HG03196 (cell line): Measurements from ENCODE around the gene TAS2R19.

Source experiments
- ATAC-seq: cut with Tn5 transposase; IDR thresholded peaks from one replicate; pipeline ENCODE4 v1.9.1; 2021; ENCODE audit not compliant: unreplicated experiment

The TAS2R19 gene

DNA sequence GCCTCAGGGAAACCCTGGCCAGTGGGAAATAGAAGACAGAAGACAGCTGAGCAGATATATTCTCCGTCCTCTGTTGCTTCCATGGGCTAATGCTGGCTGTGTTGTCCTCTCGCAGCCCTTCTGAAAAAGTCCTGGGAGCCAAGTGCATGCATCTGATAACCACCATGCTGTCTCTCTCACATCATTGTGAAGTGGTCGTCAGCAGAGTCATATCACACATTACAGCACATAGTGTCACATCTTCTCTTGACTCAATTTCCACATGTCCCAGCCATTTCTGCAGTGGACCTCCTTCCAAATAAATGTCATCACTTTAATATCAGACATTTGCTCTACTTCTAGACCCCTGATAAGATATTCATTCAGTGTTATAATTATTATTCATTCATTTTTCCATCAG, 28.1 kb downstream of the TAS2R19 start:
- ATAC-seq: no peak

DNA sequence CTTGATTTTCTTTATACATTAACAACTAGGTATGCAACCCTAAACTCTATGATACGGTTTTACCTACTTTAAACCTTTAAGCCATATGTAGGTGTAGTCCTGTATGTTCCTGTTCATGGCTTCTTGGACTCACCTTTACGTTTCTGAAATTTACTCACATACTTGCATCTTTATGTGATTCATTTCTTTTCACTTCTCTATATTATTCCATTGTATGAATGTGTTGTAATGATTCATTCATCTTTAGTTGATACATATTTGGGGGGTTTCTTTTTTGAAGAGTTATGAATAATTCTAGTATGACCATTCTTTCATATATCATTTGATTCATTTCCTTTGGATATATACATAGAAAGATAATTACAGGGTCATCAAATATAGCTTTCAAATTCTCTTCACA, 33.3 kb downstream of the TAS2R19 start:
- ATAC-seq: no peak

DNA sequence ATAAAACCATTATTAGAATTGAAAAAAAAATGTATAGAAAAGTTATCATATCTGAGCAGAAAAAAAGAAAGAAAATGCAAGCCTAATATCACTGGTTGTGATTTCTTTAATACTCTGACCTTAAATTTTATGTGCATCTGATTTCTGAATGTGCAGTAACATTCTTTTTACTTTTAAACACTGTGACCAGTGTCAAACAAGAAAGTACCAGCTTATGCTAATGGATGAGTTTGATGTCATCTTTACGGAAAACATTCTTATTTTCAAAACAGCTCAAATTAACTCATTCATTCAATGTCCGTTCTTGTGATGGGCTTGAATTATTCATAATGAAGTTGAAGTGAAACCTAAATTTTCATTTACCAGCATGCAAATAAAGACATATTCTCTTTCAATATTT, 35.6 kb downstream of the TAS2R19 start, which contains the start of gene TAS2R50:
Gene TAS2R50, minus strand, starts transcription at position 101 of the 400 bp plus-strand sequence. Its CDS starts 52 bp downstream, at position 49.
- ATAC-seq: no peak

DNA sequence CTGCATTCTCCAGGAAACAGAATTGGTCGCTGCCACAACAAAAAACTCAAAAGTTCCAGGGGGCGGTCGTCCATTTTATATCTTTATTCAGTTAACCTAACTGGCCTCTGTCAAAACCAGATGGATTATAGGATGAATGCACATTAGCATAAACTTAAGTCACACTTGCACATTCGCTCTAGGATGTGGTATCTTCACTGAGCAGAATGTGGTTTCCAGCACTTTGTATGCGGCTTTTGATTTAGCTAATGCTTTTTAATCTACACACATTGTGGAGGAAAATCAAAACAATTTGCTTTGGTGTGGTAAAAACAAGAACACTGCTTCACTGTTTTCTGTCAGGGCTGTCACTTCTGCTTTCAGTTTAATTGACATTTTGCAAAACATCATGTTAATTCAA, 40.2 kb downstream of the TAS2R19 start:
- ATAC-seq: no peak

DNA sequence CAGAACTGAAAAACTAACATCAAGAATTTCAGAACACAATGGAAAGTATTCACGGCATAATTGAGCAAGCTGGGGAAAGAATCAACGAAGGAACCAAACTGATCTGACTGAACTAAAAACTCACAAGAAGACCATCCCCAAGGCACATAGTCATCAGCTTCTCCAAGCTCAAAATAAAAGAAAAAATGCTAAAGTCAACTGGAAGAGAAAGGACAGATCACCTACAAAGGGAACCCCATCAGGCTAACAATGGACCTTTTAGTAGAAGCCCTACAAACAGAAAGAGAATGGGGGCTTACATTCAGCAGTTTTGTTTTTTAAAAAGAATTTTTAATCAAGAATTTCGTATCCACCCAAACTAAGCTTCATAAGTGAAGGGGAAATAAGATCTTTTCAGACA, 47.5 kb downstream of the TAS2R19 start:
- ATAC-seq: no peak
